GM23338 (cell line): Measurements from ENCODE around the gene MRPS27. TPM values are rescaled to one million over a fixed set of nuclear protein-coding genes. Genes with fewer than 3 reads are reported as not detected.

Source experiments
- ATAC-seq: fragments of 200-7000 bp; cut with Tn5 transposase; 3 replicates; pipeline ENCODE4 v1.9.1; 2020
- DNase-seq: peaks from one replicate; pipeline ENCODE4 v3.0.0-alpha.2; 2015; ENCODE audit warnings: low spot score
- H2AFZ ChIP-seq: fragments of 200-600 bp; sonication (generic); 2 replicates; pipeline ENCODE4 v1.8.0; 2016; ENCODE audit warnings: antibody characterized with exemption, mild to moderate bottlenecking, moderate library complexity
- H3F3A ChIP-seq: fragments of 200-600 bp; sonication (generic); replicated peaks from 2 replicates; pipeline ENCODE4 v1.8.0; 2017; ENCODE audit warnings: antibody characterized with exemption, mixed run types, low read depth
- H3K27ac ChIP-seq: fragments of 200-600 bp; sonication (generic); 2 replicates; pipeline ENCODE4 v1.6.1; 2016; ENCODE audit warnings: low read depth
- H3K27me3 ChIP-seq: fragments of 200-600 bp; sonication (generic); 2 replicates; pipeline ENCODE4 v1.8.0; 2016; ENCODE audit warnings: mild to moderate bottlenecking, mixed run types, moderate library complexity; ENCODE audit not compliant: insufficient read depth
- H3K36me3 ChIP-seq: fragments of 200-600 bp; sonication (generic); 2 replicates; pipeline ENCODE4 v1.8.0; 2016; ENCODE audit warnings: mild to moderate bottlenecking; ENCODE audit not compliant: insufficient read depth
- H3K4me1 ChIP-seq: fragments of 200-600 bp; sonication (generic); 2 replicates; pipeline ENCODE4 v1.8.0; 2016; ENCODE audit warnings: mild to moderate bottlenecking, moderate library complexity; ENCODE audit not compliant: insufficient read depth
- H3K4me2 ChIP-seq: fragments of 200-600 bp; sonication (generic); 2 replicates; pipeline ENCODE4 v1.7.1; 2017; ENCODE audit warnings: mixed run types
- H3K4me3 ChIP-seq: fragments of 200-600 bp; sonication (generic); 2 replicates; pipeline ENCODE4 v1.6.1; 2016; ENCODE audit warnings: mixed run types
- H3K79me2 ChIP-seq: fragments of 200-600 bp; sonication (generic); replicated peaks from 2 replicates; pipeline ENCODE4 v1.8.0; 2017; ENCODE audit warnings: mild to moderate bottlenecking; ENCODE audit not compliant: insufficient read depth
- H3K9me2 ChIP-seq: fragments of 200-600 bp; sonication (generic); 2 replicates; pipeline ENCODE4 v1.8.0; 2017; ENCODE audit not compliant: insufficient read depth
- H4K20me1 ChIP-seq: fragments of 200-600 bp; sonication (generic); replicated peaks from 2 replicates; pipeline ENCODE4 v1.8.0; 2017; ENCODE audit warnings: mild to moderate bottlenecking; ENCODE audit not compliant: insufficient read depth
- H3K27ac Mint-ChIP-seq: 2 replicates; pipeline ENCODE4 v1.8.0; 2020; ENCODE audit warnings: inconsistent platforms, mild to moderate bottlenecking, moderate library complexity, mixed read lengths
- H3K27me3 Mint-ChIP-seq: 3 replicates; pipeline ENCODE4 v1.8.0; 2022; ENCODE audit warnings: low read depth, mild to moderate bottlenecking, moderate library complexity, mixed read lengths, inconsistent platforms; ENCODE audit not compliant: insufficient read depth, poor library complexity
- H3K36me3 Mint-ChIP-seq: 3 replicates; pipeline ENCODE4 v1.8.0; 2021; ENCODE audit warnings: low read depth, mild to moderate bottlenecking, inconsistent platforms, moderate library complexity, mixed read lengths
- H3K4me1 Mint-ChIP-seq: 3 replicates; pipeline ENCODE4 v1.8.0; 2020; ENCODE audit warnings: mild to moderate bottlenecking, inconsistent platforms, mixed read lengths
- H3K4me3 Mint-ChIP-seq: 3 replicates; pipeline ENCODE4 v1.8.0; 2021; ENCODE audit warnings: moderate library complexity, mild to moderate bottlenecking, inconsistent platforms, mixed read lengths
- H3K9me3 Mint-ChIP-seq: 3 replicates; pipeline ENCODE4 v1.8.0; 2020; ENCODE audit warnings: moderate library complexity, mild to moderate bottlenecking, inconsistent platforms, mixed read lengths
- CREB1 ChIP-seq: fragments of 250-450 bp; sonication (Bioruptor Pico); IDR thresholded peaks from 2 replicates; pipeline ENCODE4 v1.5.0; 2020; ENCODE audit warnings: low read depth, mild to moderate bottlenecking, moderate library complexity
- CTCF ChIP-seq, 2 experiments: fragments of 200-600 bp in 1 of 2; sonication (generic) in 1 of 2; conservative IDR thresholded peaks; 2 replicates each; pipeline versions ENCODE4 v1.5.1 to v1.6.1; 2016 to 2017; ENCODE audit warnings: antibody characterized with exemption in 2 of 2, low read depth in 2 of 2, mild to moderate bottlenecking in 2 of 2, moderate library complexity in 1 of 2
- ETS1 ChIP-seq: IDR thresholded peaks from 2 replicates; pipeline ENCODE4 v1.6.1; 2016; ENCODE audit warnings: antibody characterized with exemption
- EZH2 ChIP-seq: fragments of 200-600 bp; sonication (generic); IDR thresholded peaks from one replicate; pipeline ENCODE4 v1.8.0; 2017; ENCODE audit warnings: antibody characterized with exemption, mild to moderate bottlenecking, low read depth; ENCODE audit not compliant: unreplicated experiment
- EZH2phosphoT487 ChIP-seq: fragments of 200-600 bp; sonication (generic); IDR thresholded peaks from one replicate; pipeline ENCODE4 v1.8.1; 2018; ENCODE audit warnings: antibody characterized with exemption; ENCODE audit not compliant: unreplicated experiment
- JUNB ChIP-seq: IDR thresholded peaks from one replicate; pipeline ENCODE4 v1.6.1; 2016; ENCODE audit warnings: antibody characterized with exemption; ENCODE audit not compliant: unreplicated experiment
- NANOG ChIP-seq: IDR thresholded peaks from 2 replicates; pipeline ENCODE4 v1.6.1; 2016; ENCODE audit warnings: antibody characterized with exemption, borderline replicate concordance
- REST ChIP-seq: IDR thresholded peaks from one replicate; pipeline ENCODE4 v1.6.1; 2018; ENCODE audit warnings: antibody characterized with exemption; ENCODE audit not compliant: unreplicated experiment
- STAT1 ChIP-seq: IDR thresholded peaks from one replicate; pipeline ENCODE4 v1.6.1; 2016; ENCODE audit warnings: antibody characterized with exemption; ENCODE audit not compliant: unreplicated experiment
- ZNF114 ChIP-seq: fragments of 250-450 bp; sonication (Bioruptor Pico); IDR thresholded peaks from 2 replicates; pipeline ENCODE4 v1.5.0; 2020; ENCODE audit warnings: mild to moderate bottlenecking, moderate library complexity
- ZNF331 ChIP-seq: fragments of 250-450 bp; sonication (Bioruptor Pico); IDR thresholded peaks from 2 replicates; pipeline ENCODE4 v1.5.0; 2020; ENCODE audit warnings: low read depth, mild to moderate bottlenecking, moderate library complexity
- polyA plus RNA-seq: library from polyadenylated mRNA; unstranded; fragments of >200 nt; fragmentation: Nextera tagmentation; extraction: Ambion mirVana; gene quantifications from 2 replicates; pipeline ENCODE4 v1.2.1, GENCODE V29; 2016
- total RNA-seq: library from RNA; depleted of rRNA; stranded (reverse); fragments of >200 nt; shearing (Covaris generic); gene quantifications from 2 replicates; pipeline ENCODE4 v1.2.3, GENCODE V29; 2014

MRPS27 gene
- total and polyA plus RNA-seq, 2 experiments from 2014 or later: 53.2 to 141 TPM

- no peak for TF ChIP-seq REST
- TF ChIP-seq STAT1: no peak
- TF ChIP-seq ZNF331 (CRISPR knock-in tag): no peak
- no peak for TF ChIP-seq ZNF114 (CRISPR knock-in tag)
- no peak for TF ChIP-seq JUNB
- TF ChIP-seq ETS1: no peak
- no peak for TF ChIP-seq EZH2phosphoT487
- no peak for TF ChIP-seq CTCF (conservative IDR thresholded peaks at IDR 0.05; ENCODE audit: low read depth in 2 of 2)
- TF ChIP-seq NANOG: no peak
These were observed 97.5 kb downstream of the MRPS27 start (continued) for GRCh38 chr5:72222521-72222920.

- peaks cover 79% of the 10 kb centered on the region for H3K36me3 Mint-ChIP-seq
- H3K27me3 Mint-ChIP-seq: no peaks in the 10 kb centered on the region
- no peak overlapping the region for H2AFZ ChIP-seq
- H3K4me3 Mint-ChIP-seq: no peak overlapping the region
- no peaks in the 10 kb centered on the region for H3K9me3 Mint-ChIP-seq
- no peak overlapping the region for H3K27ac Mint-ChIP-seq
- no peaks in the 10 kb centered on the region for H3K27me3 ChIP-seq
- no peaks in the 10 kb centered on the region; the same call in 2 of the 3 replicates for H3K4me1 Mint-ChIP-seq
- H4K20me1 ChIP-seq: no peaks in the 10 kb centered on the region
- H3K4me3 ChIP-seq: no peak overlapping the region
- no peaks in the 10 kb centered on the region for H3K79me2 ChIP-seq
- peaks cover 47% of the 10 kb centered on the region for H3K36me3 ChIP-seq
- no peaks in the 10 kb centered on the region for H3K9me2 ChIP-seq
- no peaks in the 10 kb centered on the region; the same call in 1 of the 2 replicates for H3K4me1 ChIP-seq
- ATAC-seq (no peak), DNase-seq (no peak)
- no peak overlapping the region for H3K27ac ChIP-seq
- no peaks in the 10 kb centered on the region for H3F3A ChIP-seq
- H3K4me2 ChIP-seq: no peak overlapping the region
- no peak for TF ChIP-seq CTCF (conservative IDR thresholded peaks at IDR 0.05; ENCODE audit: low read depth in 2 of 2)
- no peak for TF ChIP-seq REST
- TF ChIP-seq NANOG: no peak
- no peak for TF ChIP-seq CREB1 (CRISPR knock-in tag)
- TF ChIP-seq EZH2: no peak
These were observed 98.5 kb downstream of the MRPS27 start for GRCh38 chr5:72221541-72221940.
